HG03442 (cell line): ENCODE data around the gene ANO9.
A peak's percentile ranks its signal among the peaks of the same experiment; 100 is the strongest.
"Not testable (repeated sequence)": the region's sequence is repeated elsewhere in the genome, so short reads cannot be mapped to it uniquely, and the experiment has no call there.

Experiments
- ATAC-seq: cut with Tn5 transposase; IDR thresholded peaks from one replicate; pipeline ENCODE4 v1.9.1; 2021; ENCODE audit warnings: mild to moderate bottlenecking, moderate library complexity; ENCODE audit not compliant: unreplicated experiment

ANO9 gene

DNA sequence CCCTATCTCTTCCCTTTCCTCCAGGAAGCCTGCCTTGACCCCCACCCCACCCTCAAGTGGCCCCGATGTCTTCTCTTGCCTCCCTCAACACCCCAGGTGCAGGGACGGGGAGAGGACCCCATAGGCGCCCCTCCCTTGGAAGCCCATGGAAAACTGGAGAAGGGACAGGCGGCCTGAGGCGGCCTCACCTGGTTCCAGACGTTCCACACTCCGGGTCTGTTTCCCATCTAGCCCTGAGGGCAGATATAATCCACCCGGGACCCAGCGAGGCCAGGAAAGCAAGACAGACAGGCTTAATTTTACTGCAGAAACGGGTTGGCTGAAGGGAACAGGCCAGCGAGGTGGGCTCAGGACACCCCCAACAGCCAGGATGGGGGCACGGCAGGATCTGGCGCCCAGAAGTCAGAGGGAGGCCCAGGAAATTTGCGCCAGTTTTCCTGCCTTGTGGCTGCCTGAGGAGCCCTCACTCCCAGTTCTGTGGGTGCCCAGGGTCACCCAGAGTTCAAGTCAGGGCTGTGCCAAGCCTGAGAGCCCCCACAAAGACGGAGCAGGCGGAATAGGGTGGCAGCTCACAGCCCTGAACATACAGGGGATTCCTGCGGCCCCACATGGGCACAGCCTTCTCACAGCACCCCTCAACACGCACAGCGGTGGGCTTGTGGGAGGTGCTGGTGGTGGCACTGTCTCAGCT lies 24.0 kb downstream of the ANO9 start:
- no peak for ATAC-seq

DNA sequence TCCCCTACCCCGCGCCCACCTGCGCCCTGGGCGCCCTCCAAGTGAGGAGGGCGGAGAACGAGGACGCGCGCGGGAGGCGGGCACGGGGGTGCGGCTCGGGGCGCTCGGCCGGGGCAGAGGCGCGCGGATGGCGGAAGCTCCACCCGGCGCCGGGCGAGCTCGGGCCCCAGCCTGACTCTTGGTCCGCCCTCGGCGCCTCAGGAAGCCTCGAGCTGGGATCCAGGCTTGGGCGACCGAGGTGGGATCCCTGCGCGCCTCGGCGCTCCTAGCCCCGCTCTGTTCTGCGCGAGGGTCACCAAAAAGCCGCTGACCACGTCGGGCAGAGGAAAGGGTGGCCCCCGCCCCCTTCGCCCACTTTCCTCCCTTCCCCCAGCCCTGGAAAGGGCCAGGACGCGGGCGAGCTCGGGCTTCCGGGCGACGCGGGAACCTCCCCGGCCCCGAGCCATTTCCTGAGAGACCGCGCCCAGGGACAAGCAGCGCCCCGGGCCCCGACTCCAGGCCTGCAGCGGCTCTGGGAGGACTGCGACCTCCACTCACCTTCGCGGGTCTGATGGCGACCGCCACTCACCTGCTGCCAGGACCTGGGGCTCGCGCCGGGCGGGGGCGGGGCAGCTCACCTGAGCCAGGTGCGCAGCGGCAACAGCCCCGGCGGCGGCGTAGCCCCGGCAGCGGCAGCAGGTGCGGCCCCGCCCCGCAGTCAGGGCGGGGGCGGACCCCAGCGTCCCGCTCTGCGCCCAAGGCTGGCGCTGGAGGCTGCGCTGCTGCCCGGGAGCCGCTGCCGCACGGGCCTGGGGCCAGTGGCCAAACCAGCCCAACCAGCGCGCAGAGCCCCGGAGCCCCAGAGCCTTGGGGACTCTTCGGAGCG lies 24.8 kb downstream of the ANO9 start:
- ATAC-seq: no peak

DNA sequence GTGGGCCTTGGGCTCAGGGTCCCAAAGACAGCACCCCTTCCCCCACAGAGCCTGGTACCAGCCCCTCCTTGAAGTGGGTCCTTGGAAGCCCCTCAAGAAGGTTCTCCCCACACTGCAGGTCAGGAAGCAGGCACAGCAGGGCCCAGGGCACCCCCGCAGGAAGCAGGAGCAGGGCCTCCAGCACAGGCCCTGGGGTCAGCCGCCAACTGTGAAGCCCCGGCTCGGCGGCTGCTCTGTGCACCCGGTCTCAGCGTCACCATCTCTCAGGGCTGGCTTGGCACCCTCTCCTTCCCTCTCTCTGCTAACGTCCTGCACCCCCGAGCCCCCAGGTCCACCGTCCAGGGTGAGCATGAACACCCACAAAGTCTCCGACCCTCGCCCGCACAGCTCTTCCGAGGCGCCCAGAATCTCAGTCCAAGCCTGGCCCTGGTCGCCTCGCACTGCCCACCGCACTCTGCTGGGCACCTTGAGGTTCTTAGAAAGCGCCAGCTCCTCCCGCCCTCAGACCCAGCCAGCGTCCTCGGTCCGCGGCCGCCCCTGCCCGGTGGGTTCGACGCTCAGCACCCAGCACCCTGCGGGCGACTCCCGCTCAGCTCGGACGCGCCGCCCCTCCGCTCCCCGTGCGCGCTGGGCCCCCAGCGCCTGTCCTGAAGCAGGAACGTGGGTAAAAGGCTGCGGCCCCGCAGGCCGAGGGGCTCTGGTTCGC lies 25.6 kb downstream of the ANO9 start:
- ATAC-seq: no peak

DNA sequence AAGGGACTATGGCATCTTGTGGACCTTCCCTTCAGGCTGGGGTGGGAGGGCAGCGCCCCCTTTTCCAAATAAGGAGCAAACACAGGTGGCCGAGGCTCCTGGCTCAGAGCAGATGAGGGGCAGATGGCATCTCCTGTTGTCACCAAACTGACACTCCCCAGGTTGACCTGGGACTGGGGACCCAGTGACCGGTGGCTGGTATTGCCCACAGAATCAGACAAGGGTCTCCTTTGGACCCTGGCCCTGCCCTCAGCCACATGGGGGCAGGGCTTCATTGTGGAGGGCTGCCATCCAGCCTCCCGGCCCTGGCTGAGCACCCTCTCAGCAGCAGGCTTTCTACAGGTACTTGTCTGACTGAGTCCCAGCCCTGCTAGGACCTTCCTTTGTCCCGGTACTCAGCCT lies 26.2 kb downstream of the ANO9 start:
- no peak for ATAC-seq

DNA sequence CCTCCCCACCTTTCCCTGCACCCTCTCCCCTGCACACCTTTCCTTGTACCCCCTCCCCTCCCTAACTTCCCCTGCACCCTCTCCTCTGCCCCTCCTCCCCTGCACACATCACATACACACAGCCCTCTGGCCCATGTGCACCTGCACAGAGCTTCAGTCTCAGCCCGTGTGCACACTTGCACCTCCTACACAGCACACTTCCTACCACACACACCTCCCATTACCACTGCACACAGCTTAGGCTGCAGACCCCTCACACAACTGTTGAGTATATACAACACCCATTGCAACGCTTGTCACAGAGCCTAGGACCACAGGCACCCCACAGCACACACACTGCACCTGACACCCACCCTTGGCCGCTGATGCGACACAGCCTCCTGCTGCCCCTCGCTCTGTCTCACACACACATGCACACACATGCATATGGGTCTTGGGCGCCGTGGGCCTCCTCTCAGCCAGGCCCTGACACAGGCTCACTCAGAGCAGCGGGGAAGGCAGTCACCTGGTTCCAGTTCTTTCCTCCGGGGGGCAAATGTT lies 27.4 kb downstream of the ANO9 start:
- no peak for ATAC-seq

DNA sequence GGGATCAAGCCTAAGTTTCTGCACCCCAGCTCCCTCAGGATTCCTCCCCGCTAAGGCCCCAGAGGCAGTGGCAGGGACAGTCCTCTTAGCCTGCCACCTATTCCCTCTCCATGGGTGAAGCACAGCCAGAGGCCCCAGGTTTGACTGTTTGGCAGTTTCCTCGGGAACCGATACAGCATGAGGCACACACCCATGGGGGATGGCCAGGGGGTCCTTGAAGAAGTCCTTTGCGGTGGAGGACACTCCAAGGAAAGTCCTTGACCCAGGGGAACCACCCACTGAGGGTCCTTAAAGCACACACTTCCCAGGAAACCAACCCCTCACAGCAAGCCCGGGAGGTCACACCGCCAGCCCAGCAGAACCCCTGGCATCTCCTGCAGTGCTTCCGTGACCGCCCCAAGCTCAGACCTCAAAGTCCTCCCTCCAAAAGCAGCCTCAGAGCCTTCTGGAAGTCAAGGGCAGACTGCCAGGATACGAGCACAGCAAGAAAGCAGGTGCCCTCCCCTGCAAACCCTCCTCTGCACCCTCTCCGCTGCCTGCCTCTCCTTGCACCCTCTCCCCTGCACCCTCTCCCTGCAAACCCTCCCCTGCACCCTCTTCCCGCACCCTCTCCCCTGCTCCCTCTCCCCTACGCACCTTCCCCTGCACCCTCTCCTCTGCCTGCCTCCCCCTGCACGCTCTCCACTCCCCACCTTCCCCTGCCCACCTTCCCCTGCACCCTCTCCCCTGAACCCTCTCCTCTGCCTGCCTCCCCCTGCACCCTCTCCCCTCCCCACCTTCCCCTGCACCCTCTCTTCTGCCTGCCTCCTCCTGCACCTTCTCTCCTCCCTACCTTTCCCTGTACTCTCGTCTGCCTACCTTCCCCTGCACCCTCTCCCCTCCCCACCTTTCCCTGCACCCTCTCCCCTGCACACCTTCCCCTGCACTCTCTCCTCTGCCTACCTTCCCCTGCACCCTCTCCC lies 28.4 kb downstream of the ANO9 start:
- no peak for ATAC-seq

DNA sequence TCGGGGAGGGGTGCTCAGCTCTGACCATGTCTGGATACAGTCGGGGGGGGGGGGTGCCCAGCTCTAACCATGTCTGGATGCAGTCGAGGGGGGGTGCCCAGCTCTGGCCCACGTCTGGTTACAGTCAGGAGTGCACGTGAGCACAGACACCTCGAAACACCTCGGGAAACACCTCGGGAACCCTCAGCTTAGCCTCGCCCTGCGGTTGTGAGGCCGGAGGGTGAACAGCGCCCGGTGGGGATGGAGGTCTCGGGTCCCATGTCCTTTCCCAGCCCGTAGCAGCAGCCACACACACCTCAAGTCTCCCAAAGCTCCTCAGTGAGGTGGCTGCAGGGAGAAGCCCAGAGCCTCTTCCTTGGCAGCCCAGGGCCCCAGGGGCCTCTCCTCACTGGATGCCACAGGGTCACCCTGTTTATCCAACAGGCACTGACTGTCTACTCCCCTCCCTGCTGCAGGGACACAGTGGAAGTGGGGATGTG lies 29.1 kb downstream of the ANO9 start:
- ATAC-seq: no peak

DNA sequence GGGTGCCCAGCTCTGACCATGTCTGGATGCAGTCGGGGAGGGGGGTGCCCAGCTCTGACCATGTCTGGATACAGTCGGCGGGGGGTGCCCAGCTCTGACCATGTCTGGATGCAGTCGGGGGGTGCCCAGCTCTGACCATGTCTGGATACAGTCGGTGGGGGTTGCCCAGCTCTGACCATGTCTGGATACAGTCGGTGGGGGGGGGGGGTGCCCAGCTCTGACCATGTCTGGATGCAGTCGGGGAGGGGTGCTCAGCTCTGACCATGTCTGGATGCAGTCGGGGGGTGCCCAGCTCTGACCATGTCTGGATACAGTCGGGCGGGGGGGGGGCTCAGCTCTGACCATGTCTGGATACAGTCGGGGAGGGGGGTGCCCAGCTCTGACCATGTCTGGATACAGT lies 30.3 kb downstream of the ANO9 start:
- not testable (repeated sequence) for ATAC-seq

DNA sequence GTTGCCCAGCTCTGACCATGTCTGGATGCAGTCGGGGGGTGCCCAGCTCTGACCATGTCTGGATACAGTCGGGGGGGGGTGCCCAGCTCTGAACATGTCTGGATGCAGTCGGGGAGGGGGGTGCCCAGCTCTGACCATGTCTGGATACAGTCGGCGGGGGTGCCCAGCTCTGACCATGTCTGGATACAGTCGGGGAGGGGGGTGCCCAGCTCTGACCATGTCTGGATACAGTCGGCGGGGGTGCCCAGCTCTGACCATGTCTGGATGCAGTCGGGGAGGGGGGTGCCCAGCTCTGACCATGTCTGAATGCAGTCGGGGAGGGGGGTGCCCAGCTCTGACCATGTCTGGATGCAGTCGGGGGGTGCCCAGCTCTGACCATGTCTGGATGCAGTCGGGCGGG lies 31.1 kb downstream of the ANO9 start:
- not testable (repeated sequence) for ATAC-seq

DNA sequence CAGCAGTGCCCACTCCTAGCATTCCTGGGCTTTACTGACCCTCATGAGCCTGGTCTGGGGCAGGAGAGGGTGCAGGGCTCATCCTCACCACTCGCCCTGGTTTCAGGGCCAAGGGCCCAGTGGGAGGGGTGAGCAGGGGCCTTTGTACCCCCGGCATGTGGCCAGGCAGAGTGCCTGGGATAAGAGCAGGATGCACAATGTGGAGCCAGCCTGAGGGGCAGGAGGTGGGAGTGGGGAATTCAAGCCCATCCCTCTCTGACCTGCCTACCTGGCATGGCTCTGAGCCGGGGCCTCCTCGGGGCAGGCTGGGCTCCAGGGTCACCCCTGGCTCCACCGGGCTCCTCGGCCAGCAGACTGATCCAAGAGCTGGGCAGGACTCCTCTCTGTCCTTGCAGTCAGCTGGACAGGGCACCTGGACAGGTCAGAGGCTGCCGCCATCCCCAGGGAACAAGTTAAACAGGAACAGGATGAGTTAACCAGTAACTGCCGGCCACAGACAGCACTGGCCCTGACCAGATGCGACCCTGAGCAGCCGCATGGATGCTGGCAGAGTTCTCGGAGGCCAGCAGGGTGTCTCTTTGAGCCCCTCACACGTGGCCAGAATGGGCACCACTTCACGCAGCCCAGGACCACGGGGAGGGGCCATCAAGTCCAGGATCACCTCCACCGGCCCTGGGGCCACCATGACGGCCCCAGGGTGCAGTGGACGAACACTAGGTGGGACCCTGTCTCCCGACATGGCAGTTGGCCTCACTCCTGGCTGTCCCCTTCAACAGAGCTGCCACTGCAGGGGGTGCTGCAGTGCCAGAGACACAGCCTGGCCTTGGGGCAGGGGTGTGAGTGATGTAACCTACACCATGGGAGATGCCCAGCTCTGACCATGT lies 32.0 kb downstream of the ANO9 start:
- no peak for ATAC-seq

DNA sequence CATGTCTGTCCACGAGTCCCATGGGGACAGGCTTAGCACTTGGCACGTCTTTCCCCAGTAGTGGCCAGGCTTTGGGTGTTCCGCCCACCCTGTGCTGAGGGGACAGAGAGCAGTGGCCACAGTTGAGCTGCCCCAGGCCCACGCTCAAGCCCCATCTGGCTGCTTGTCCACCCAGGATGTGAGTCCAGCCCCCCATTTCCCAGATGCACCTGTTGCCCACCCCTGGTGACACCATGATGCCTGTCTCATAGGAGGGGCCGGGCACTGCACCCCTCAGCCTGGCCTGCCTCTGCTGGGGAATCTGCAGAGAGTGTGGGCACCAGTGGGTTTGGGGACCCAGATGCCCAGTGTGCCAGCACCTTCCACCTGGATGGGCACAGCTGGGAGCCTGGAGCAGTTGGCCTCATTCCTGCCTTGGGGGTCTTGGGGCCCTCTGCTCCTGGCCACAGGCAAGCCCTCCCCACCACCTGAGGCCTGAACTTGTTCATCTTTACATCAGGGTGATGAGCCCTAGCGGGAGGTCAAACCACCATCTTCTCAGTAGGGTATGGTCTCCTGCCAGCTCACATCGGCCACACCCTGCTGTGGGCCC lies 32.7 kb downstream of the ANO9 start:
- ATAC-seq: no peak

DNA sequence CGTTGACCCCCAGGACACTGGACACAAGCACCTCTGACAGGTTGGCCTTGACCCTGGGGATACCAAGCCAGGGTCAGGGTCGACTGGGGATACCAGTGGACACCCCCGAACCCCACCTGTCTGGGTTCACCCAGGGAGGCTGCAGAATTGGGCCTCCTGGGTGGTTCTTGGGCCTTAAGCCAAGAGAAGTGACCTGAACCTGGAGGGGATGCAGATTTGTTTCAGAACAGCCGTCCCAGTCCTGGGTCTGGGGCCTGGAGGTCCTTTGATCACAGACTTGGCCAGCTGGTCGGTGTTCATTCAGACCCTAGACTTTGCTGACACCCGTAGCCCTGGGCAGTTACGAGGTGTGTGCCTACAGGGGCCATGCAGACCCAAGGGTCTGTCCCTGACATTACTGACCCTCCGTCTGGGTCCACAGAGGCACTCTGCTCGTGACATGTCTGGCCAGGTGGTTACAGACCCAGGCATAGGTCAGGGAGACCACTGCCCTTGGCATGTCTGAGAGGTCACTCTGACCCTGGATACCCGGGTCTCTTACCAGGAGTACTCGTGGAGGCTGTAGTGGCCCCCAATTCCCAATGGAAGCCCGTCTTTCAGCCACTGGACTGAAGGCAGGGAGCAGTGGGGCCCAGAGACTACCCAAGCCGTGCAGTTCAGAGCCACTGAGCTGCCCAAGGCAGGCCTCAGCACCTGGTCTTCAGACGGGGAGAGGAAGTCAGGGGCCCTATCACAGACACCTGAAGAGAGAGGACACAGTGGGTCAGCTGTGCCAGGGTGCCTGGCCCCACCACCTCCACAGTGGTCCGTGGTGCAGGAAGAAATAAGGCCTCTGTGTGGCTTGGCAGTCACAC lies 33.4 kb downstream of the ANO9 start:
- no peak for ATAC-seq

DNA sequence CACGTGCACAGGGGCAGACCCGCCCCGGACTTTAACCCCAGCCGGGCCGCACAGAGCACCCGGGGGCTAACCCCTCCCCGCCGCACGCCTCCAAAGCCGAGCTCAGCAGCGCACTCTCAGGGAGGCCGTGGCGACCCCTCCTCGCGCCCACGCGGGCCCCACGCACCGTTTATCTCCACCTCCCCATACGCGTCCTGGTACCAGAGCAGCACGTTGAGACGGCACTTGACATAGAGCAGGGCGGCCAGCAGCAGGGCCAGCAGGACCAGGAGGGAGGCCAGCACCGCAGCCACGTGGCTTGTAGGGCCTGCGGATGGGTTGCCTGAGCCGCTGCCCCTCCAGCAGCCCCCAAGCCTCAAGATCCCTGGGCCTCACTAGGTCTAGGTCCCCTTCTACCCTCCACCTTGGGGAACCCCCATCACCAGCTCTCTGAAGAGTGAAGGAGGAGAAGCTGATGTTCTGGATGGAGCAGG lies 34.1 kb downstream of the ANO9 start:
- no peak for ATAC-seq

DNA sequence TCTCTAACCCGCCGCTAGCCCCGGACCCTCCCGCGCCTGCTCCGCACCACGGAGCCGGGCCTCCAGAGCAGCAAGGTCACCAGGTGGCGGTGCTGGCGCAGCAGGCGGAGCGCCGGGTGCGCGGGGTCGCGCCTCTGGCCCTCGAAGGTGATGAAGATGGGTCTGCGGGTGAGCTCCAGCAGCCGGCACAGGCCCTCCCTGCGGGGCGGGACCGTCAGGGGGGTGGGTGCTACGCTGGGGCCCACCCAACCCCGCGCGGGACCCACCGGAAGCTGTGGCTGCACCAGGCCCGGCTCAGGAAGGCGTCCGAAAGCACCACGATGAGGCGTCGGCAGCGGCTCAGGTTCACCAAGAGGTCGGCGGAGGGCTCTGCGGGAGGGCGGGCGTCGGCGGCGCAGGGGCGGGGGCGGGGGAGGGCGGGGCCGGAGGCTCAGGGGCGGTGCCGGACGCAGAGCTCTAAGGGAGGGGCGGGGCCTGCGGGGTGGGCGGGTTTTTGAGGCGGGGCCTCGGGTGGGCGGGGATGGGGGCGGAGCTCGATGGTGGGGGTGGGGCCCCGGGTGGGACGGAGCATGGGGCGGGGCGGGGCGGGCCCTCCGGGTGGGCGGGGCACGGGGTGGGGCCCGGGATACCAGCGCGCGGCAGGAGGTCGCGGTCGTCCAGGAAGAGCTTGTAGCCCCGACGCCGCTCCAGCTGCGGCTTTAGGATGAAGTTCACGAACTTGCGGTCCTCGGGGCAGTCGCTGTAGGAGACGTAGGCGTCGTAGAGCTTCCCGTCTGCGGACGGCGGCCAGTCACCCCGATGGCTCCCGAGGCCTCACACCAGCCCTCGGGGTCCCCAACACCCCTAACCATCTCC lies 34.8 kb downstream of the ANO9 start:
- peak; percentile 66 for ATAC-seq

DNA sequence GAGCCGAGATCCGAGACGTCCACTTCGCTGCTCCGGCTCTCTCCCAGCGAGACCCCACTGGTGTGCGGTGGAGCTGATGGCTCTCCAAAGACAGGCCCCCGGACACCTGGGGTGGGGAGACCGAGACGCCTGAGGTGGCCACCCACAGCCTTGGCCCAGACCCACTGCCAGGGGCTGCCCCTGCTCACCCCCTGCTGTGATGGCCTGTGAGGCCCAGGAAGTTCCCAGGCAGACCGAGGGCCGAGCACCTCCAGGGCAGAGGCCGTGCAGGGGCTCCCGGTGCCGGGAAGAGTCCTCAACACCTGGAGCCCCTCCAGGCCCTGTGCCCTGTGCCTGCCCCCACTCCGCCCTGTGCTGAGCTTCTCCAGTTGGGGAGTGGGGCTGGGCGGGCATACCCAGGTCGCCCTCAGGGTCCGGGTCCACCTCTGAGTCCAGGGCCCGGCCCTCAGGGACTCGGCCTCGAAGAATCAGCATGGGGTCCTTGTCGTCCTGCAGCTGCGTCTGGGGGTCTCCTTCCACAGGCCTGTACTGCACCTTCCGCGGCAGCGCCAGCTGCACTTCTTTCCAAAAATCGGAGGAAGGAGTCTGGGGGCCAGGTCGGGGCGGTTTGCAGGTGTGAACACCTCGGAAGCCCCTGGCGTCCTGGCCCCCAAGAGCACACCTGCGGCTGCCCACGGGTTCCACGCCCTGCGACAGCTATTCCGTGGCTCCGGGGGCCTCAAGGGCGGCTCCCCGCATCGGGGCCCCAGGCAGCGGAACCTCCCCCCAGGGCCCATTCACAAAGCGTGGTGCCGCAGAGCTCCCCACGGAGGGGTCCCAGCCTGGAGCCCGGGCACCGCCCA lies 35.6 kb downstream of the ANO9 start:
- ATAC-seq: no peak
